HepG2 (cell line): ENCODE data around the gene ZBTB2. TPM values are rescaled to one million over a fixed set of nuclear protein-coding genes. Genes with fewer than 3 reads are reported as not detected.

Experiments used
- ATAC-seq: fragments of 200-7000 bp; cut with Tn5 transposase; 3 replicates; pipeline ENCODE4 v1.9.1; 2020; ENCODE audit warnings: mild to moderate bottlenecking, moderate library complexity
- BruUV-seq: library from RNA; stranded (reverse); fragments of 400-500 nt; replicated peaks from 2 replicates; lab custom pipeline; 2021; lab: Mats Ljungman, UMichigan
- CTCF ChIA-PET: fragments of 300-600 bp; formaldehyde crosslinking; extraction: SDS; loops from one replicate; lab custom pipeline; 2021; ENCODE audit warnings: low total read pairs, inconsistent platforms, low intra/inter-chr PET ratio; lab: Yijun Ruan, JAX
- POLR2A ChIA-PET: fragments of 350-600 bp; sonication (Branson Sonifier 250); formaldehyde crosslinking; loops from one replicate; lab custom pipeline; 2020; ENCODE audit warnings: antibody characterized with exemption, inconsistent platforms; lab: Yijun Ruan, JAX
- DNase-seq: peaks from one replicate; pipeline ENCODE4 v3.0.0-alpha.2; 2015; ENCODE audit warnings: low spot score
- FAIRE-seq: peaks from 3 replicates; lab custom pipeline; 2011; peaks lifted over from hg19 to GRCh38; lab: Jason Lieb, UNC
- H2AFZ ChIP-seq: one replicate; pipeline ENCODE4 v1.6.1; 2011; ENCODE audit warnings: low read length, inconsistent platforms
- H3K27ac ChIP-seq: fragments of 300-600 bp; 3 replicates; pipeline ENCODE4 v1.8.0; 2011; ENCODE audit warnings: mixed run types, mild to moderate bottlenecking, mixed read lengths, low read length, inconsistent platforms; ENCODE audit not compliant: insufficient read depth; ENCODE audit errors: extremely low read length
- H3K27me3 ChIP-seq, 2 experiments: fragments of 200-600 bp in 1 of 2; 2 replicates in 1 of 2; 3 replicates in 1 of 2; pipeline versions ENCODE4 v1.6.0 to v1.8.0; 2011; ENCODE audit warnings: low read length in 2 of 2, mild to moderate bottlenecking in 2 of 2, moderate library complexity in 2 of 2, inconsistent platforms in 1 of 2; ENCODE audit not compliant: insufficient read depth in 2 of 2, control insufficient read depth in 1 of 2
- H3K36me3 ChIP-seq, 2 experiments: fragments of 200-600 bp in 1 of 2; replicated peaks in 1 of 2; 2 replicates in 1 of 2; 3 replicates in 1 of 2; pipeline versions ENCODE4 v1.5.1 to v1.8.0; 2011; ENCODE audit warnings: low read length in 2 of 2, inconsistent platforms in 1 of 2; ENCODE audit not compliant: insufficient read depth in 2 of 2, control insufficient read depth in 1 of 2
- H3K4me1 ChIP-seq: 2 replicates; pipeline ENCODE4 v1.5.1; 2012; ENCODE audit warnings: low read length, inconsistent platforms; ENCODE audit not compliant: insufficient read depth
- H3K4me2 ChIP-seq: 2 replicates; pipeline ENCODE4 v1.6.0; 2011; ENCODE audit warnings: low read depth, low read length, inconsistent platforms
- H3K4me3 ChIP-seq, 3 experiments: fragments of 200-600 bp in 1 of 3; sonication (generic), shearing (Covaris generic) in 1 of 3; replicated peaks in 1 of 3; 2 replicates each; pipeline ENCODE4 v1.5.1; 2011 to 2016; ENCODE audit warnings: low read length in 3 of 3, inconsistent platforms in 2 of 3, low read depth in 2 of 3, mild to moderate bottlenecking in 2 of 3, control low read depth in 1 of 3, mixed read lengths in 1 of 3; ENCODE audit not compliant: insufficient read depth in 1 of 3
- H3K79me2 ChIP-seq: one replicate; pipeline ENCODE4 v1.6.1; 2011; ENCODE audit warnings: low read length, inconsistent platforms; ENCODE audit not compliant: insufficient read depth
- H3K9ac ChIP-seq: 2 replicates; pipeline ENCODE4 v1.6.0; 2011; ENCODE audit warnings: mild to moderate bottlenecking, low read depth, low read length, inconsistent platforms; ENCODE audit not compliant: insufficient read depth
- H3K9me3 ChIP-seq: 2 replicates; pipeline ENCODE4 v1.5.1; 2012; ENCODE audit warnings: mild to moderate bottlenecking, low read length
- H4K20me1 ChIP-seq: 2 replicates; pipeline ENCODE4 v1.6.0; 2011; ENCODE audit warnings: inconsistent platforms, mild to moderate bottlenecking, low read length, moderate library complexity; ENCODE audit not compliant: insufficient read depth
- CCDC6 ChIP-seq: sonication (generic); formaldehyde crosslinking; IDR thresholded peaks from 2 replicates; pipeline ENCODE4 v1.8.1; 2022; ENCODE audit warnings: mild to moderate bottlenecking, missing genetic modification reagents, moderate library complexity
- MAFG ChIP-seq: sonication (generic); formaldehyde crosslinking; IDR thresholded peaks from 2 replicates; pipeline ENCODE4 v1.5.1; 2020; ENCODE audit warnings: mild to moderate bottlenecking, missing genetic modification reagents
- MTA3 ChIP-seq: sonication (generic); formaldehyde crosslinking; IDR thresholded peaks from 2 replicates; pipeline ENCODE4 v1.4.0; 2020; ENCODE audit warnings: missing genetic modification reagents
- POGZ ChIP-seq: sonication (generic); formaldehyde crosslinking; IDR thresholded peaks from 2 replicates; pipeline ENCODE4 v1.4.0; 2020; ENCODE audit warnings: mild to moderate bottlenecking, missing genetic modification reagents
- PRPF4 ChIP-seq: fragments of 200-400 bp; formaldehyde crosslinking; IDR thresholded peaks from 2 replicates; pipeline ENCODE4 v1.6.1; 2016; ENCODE audit warnings: low read length, low read depth; ENCODE audit not compliant: poor library complexity, severe bottlenecking
- ZBTB8A ChIP-seq: sonication (generic); formaldehyde crosslinking; IDR thresholded peaks from 2 replicates; pipeline ENCODE4 v1.4.0; 2020; ENCODE audit warnings: mild to moderate bottlenecking, low read depth, missing genetic modification reagents, borderline replicate concordance
- ZNF562 ChIP-seq: sonication (generic); formaldehyde crosslinking; IDR thresholded peaks from 2 replicates; pipeline ENCODE4 v1.8.0; 2022; ENCODE audit warnings: missing genetic modification reagents, borderline replicate concordance
- WGBS: methylation state at CpG from one replicate; pipeline ENCODE4 v1.1.6; 2017; ENCODE audit warnings: low lambda C conversion rate; 5-methylcytosine and 5-hydroxymethylcytosine counted together
- in situ Hi-C: cut with HindIII; loops from 2 replicates; pipeline ENCODE4 v1.10.0; 2017; ENCODE audit warnings: low pct_unique_long_range_greater_than_20kb; ENCODE audit not compliant: extremely low pct_ligation_motif_present
- intact Hi-C: fragments of 100-400 bp; cut with micrococcal nuclease; formaldehyde crosslinking; loops from one replicate; pipeline ENCODE4 v1.10.0; 2022; ENCODE audit not compliant: unreplicated experiment
- polyA plus RNA-seq, 8 experiments: library from polyadenylated mRNA; depleted of rRNA in 3 of 8; stranded (reverse) in 7 of 8; unstranded in 1 of 8; fragments of >200 nt; fragmentation: Illumina TruSeq in 4 of 8; extraction: Trizol in 4 of 8; gene quantifications; 2 replicates each; pipeline versions ENCODE4 v1.2.1 to v1.2.3, GENCODE V29; 2011 to 2016; ENCODE audit warnings: low read depth in 4 of 8, missing spikeins in 1 of 8, mixed read lengths in 1 of 8; ENCODE audit not compliant: insufficient read depth in 1 of 8
- total RNA-seq, 5 experiments: library from RNA; depleted of rRNA; stranded (reverse); fragments of >200 nt; fragmentation: Illumina TruSeq; extraction: Trizol; gene quantifications; 2 replicates each; pipeline ENCODE4 v1.2.3, GENCODE V29; 2016; ENCODE audit warnings: low read depth in 1 of 5
- TF ChIP-seq, protein P1 (sequence below): sonication (generic); formaldehyde crosslinking; IDR thresholded peaks from 2 replicates; pipeline ENCODE4 v1.4.0; 2020; ENCODE audit warnings: missing genetic modification reagents, borderline replicate concordance
- TF ChIP-seq, protein P2 (sequence below): IDR thresholded peaks from 2 replicates; pipeline ENCODE4 v1.6.1; 2016; ENCODE audit warnings: mild to moderate bottlenecking, missing biosample characterization, missing genetic modification reagents

ZBTB2 gene
- total and polyA plus RNA-seq, 2 of the 13 experiments (the other 11 are each of a cell fraction or from before 2014, with no cell fraction given) = 15.4 to 22.8 TPM

DNA sequence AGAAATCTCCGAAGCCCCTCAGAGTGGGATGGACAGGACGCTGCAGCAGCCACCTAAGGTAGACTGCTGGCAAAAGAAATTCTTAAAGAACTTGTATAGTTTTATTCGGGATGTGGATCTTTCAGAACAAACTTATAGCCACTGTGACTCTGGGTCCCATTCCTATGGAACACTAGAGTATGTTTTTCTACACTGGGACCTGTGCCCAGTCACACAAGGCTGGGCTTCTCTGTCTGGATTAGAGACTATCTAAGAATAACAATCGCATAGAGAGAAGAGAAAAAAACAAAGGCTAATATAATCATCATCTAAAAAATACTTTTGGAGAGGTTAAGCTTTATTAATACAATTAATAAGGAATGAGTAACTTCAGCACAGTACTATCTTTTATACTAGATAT lies 31.6 kb upstream of the ZBTB2 start:
- Histone ChIP-seq H3K4me2 (no peak overlapping the region), H3K27ac (no peak overlapping the region), H3K36me3 (peaks cover 23 to 69% of the 10 kb centered on the region in 2 experiments), H3K9ac (no peak overlapping the region), H3K4me3 (no peak overlapping the region), H4K20me1 (no peaks in the 10 kb centered on the region), H3K4me1 (no peaks in the 10 kb centered on the region), H2AFZ (no peak overlapping the region), H3K79me2 (no peaks in the 10 kb centered on the region), H3K9me3 (no peaks in the 10 kb centered on the region), H3K27me3 (no peaks in the 10 kb centered on the region)
- CTCF ChIA-PET = no interaction called here
- POLR2A ChIA-PET = no interaction called here
- 96% methylated on average over 4 of the region's 4 CpGs for WGBS
- ATAC-seq (no peak), DNase-seq (no peak), FAIRE-seq (no peak)
- BruUV-seq = no TSS peak
- in situ Hi-C loops (no loop called here), intact Hi-C loops (no loop called here)
- TF ChIP-seq MAFG (CRISPR knock-in tag) (no peak), ZNF562 (CRISPR knock-in tag) (no peak), CCDC6 (CRISPR knock-in tag) (no peak), PRPF4 (no peak), ZBTB8A (CRISPR knock-in tag) (no peak), POGZ (CRISPR knock-in tag) (no peak), MTA3 (CRISPR knock-in tag) (no peak)
- TF ChIP-seq, protein P1, sequence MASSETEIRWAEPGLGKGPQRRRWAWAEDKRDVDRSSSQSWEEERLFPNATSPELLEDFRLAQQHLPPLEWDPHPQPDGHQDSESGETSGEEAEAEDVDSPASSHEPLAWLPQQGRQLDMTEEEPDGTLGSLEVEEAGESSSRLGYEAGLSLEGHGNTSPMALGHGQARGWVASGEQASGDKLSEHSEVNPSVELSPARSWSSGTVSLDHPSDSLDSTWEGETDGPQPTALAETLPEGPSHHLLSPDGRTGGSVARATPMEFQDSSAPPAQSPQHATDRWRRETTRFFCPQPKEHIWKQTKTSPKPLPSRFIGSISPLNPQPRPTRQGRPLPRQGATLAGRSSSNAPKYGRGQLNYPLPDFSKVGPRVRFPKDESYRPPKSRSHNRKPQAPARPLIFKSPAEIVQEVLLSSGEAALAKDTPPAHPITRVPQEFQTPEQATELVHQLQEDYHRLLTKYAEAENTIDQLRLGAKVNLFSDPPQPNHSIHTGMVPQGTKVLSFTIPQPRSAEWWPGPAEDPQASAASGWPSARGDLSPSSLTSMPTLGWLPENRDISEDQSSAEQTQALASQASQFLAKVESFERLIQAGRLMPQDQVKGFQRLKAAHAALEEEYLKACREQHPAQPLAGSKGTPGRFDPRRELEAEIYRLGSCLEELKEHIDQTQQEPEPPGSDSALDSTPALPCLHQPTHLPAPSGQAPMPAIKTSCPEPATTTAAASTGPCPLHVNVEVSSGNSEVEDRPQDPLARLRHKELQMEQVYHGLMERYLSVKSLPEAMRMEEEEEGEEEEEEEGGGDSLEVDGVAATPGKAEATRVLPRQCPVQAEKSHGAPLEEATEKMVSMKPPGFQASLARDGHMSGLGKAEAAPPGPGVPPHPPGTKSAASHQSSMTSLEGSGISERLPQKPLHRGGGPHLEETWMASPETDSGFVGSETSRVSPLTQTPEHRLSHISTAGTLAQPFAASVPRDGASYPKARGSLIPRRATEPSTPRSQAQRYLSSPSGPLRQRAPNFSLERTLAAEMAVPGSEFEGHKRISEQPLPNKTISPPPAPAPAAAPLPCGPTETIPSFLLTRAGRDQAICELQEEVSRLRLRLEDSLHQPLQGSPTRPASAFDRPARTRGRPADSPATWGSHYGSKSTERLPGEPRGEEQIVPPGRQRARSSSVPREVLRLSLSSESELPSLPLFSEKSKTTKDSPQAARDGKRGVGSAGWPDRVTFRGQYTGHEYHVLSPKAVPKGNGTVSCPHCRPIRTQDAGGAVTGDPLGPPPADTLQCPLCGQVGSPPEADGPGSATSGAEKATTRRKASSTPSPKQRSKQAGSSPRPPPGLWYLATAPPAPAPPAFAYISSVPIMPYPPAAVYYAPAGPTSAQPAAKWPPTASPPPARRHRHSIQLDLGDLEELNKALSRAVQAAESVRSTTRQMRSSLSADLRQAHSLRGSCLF = no peak
- TF ChIP-seq, protein P2, sequence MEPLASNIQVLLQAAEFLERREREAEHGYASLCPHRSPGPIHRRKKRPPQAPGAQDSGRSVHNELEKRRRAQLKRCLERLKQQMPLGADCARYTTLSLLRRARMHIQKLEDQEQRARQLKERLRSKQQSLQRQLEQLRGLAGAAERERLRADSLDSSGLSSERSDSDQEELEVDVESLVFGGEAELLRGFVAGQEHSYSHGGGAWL = no peak
